Stomach (tissue), 4 donors: ENCODE results near the gene SMYD3.

Source experiments
- EP300 ChIP-seq: sonication (generic); formaldehyde crosslinking; IDR thresholded peaks from one replicate; pipeline ENCODE4 v1.6.1; 2017; ENCODE audit warnings: antibody characterized with exemption
- POLR2A ChIP-seq, 4 donors: fragments of 450-650 bp; IDR thresholded peaks; one replicate each; pipeline ENCODE4 v1.6.1; 2016; ENCODE audit warnings: antibody characterized with exemption in 4 of 4, control low read depth in 2 of 4, mild to moderate bottlenecking in 1 of 4, moderate library complexity in 1 of 4
- TF ChIP-seq, protein P1 (sequence below), 7 experiments: fragments of 450-650 bp in 4 of 7; fragments of 200-600 bp in 3 of 7; sonication (generic) in 3 of 7; IDR thresholded peaks; one replicate each; pipeline ENCODE4 v1.5.1; 2016 to 2019; ENCODE audit warnings: antibody characterized with exemption in 7 of 7, control low read depth in 2 of 7, mild to moderate bottlenecking in 1 of 7

DNA sequence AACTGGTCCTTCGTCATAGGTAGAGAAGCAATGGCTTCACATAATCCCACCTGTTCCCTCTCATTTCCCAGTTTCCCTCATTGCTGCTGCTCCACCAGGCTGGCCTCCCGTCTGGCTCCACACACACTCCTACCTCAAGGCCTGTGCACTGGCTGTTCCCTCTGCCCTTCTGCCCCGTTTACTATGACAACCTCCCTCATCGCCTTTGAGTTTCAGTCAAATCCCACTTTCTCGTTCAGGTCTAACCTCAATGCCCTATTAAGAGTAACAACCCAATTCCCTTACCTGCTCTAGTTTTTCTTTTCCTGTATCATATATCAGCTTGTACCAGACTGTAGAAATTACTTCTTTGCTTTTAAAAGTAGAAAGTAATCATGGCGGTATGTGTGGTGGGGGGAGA is 589.7 kb downstream of the SMYD3 start:
- TF ChIP-seq, protein P1, sequence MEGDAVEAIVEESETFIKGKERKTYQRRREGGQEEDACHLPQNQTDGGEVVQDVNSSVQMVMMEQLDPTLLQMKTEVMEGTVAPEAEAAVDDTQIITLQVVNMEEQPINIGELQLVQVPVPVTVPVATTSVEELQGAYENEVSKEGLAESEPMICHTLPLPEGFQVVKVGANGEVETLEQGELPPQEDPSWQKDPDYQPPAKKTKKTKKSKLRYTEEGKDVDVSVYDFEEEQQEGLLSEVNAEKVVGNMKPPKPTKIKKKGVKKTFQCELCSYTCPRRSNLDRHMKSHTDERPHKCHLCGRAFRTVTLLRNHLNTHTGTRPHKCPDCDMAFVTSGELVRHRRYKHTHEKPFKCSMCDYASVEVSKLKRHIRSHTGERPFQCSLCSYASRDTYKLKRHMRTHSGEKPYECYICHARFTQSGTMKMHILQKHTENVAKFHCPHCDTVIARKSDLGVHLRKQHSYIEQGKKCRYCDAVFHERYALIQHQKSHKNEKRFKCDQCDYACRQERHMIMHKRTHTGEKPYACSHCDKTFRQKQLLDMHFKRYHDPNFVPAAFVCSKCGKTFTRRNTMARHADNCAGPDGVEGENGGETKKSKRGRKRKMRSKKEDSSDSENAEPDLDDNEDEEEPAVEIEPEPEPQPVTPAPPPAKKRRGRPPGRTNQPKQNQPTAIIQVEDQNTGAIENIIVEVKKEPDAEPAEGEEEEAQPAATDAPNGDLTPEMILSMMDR (IDR thresholded peaks at IDR 0.05) = no peak
- TF ChIP-seq POLR2A (IDR thresholded peaks at IDR 0.05) = no peak
- no peak for TF ChIP-seq EP300
